ENCODE data around the gene PAXX. TPM values are rescaled to one million over a fixed set of nuclear protein-coding genes. Genes with fewer than 3 reads are reported as not detected.

PAXX gene
- total and polyA plus RNA-seq, 9 of the 15 experiments (the other 6 are each of a cell fraction or from before 2014, with no cell fraction given): 1.2 to 175 (median 38.5) TPM

GRCh38 chr9:137030538-137031527, 38.6 kb downstream of the PAXX start:
- Histone ChIP-seq H3K9me1 (ENCODE audit: control insufficient read depth, insufficient read depth, low read length) (no peaks in the 10 kb centered on the region), H3K36me3 (ENCODE audit: control insufficient read depth, insufficient read depth, low read length) (no peaks in the 10 kb centered on the region), H3K4me1 (replicated peaks in 1 of 2; ENCODE audit: control insufficient read depth in 2 of 2, insufficient read depth in 2 of 2, low read length in 2 of 2) (peaks cover 9 to 85% of the 10 kb centered on the region in 2 experiments; a peak in 4 of 5 replicates), H2AFZ (ENCODE audit: low read depth, low read length) (no peak overlapping the region), H3K9ac (ENCODE audit: insufficient read depth in 1 of 2, low read depth in 2 of 2, low read length in 2 of 2) (peak overlapping the region in 1 of 2 experiments; percentile 13; a peak in 1 of 4 replicates), H3K4me3 (no peak overlapping the region), H3K27me3 (ENCODE audit: control insufficient read depth in 2 of 2, insufficient read depth in 2 of 2, low read length in 2 of 2) (no peaks in the 10 kb centered on the region), H3K27ac (ENCODE audit: extremely low read depth, low read depth, low read length) (no peak overlapping the region), H3K79me2 (ENCODE audit: control insufficient read depth, insufficient read depth, low read length) (peaks cover 3% of the 10 kb centered on the region; the same call in 1 of the 3 replicates), H3K9me3 (replicated peaks; ENCODE audit: control insufficient read depth, insufficient read depth, low read depth, low read length) (no peaks in the 10 kb centered on the region), H4K20me1 (replicated peaks; ENCODE audit: control insufficient read depth, insufficient read depth, low read length) (no peaks in the 10 kb centered on the region), H3K4me2 (ENCODE audit: insufficient read depth, low read length) (no peak overlapping the region)
- WGBS (ENCODE audit: insufficient coverage, low coverage, missing lambda C conversion rate): 57% methylated on average over 62 of the region's 65 CpGs
- ATAC-seq: no peak
- FAIRE-seq: no peak
- CTCF ChIA-PET (ENCODE audit: low intra/inter-chr PET ratio): interaction anchor here (0.6 to 1.0 kb wide), 2 partner anchors 15 to 30 kb away, joined by 3 to 5 read pairs; partner anchors contain the start of gene NPDC1
- POLR2A ChIA-PET: interaction anchor here (0.7 kb wide), 1 partner anchor 122 kb away, joined by 3 read pairs; no protein-coding TSS in a partner anchor
- DNase-seq (ENCODE audit: extremely low read depth in 1 of 4, low spot score in 3 of 4): no peak
- in situ Hi-C loops (cut with MboI) (no loop called here), intact Hi-C loops (cut with micrococcal nuclease) (no loop called here)
- peak; percentile 87 for TF ChIP-seq NFIC (IDR thresholded peaks at IDR 0.05)
- no peak for TF ChIP-seq ZKSCAN1 (IDR thresholded peaks at IDR 0.05; ENCODE audit: low read depth, low read length)
- TF ChIP-seq HNRNPL (IDR thresholded peaks at IDR 0.05; ENCODE audit: low read depth, low read length): peak; percentile 53
- BruUV-seq (replicated peaks): no TSS peak

Data from K562 (cell line).